ENCODE data around the gene MISFA. TPM values are rescaled to one million over a fixed set of nuclear protein-coding genes. Genes with fewer than 3 reads are reported as not detected.

Gene MISFA
- total RNA-seq (under 1 TPM in 1 of 5 donors, not detected in 4; 0.59 TPM), total RNA-seq (0.05 to 0.85 (median 0.40) reads per million in 29 experiments)
- total RNA-seq (2013) = 0.33 TPM

GRCh38 chr11:18599739-18600230 is at the start of gene MISFA:
Gene MISFA (plus strand): TSS chr11:18599789. CDS start chr11:18599929, 140 bp downstream.
- Mint-ChIP-seq H3K4me1 (no peaks in the 10 kb centered on the region), H3K9me3 (no peaks in the 10 kb centered on the region), H3K27me3 (no peaks in the 10 kb centered on the region), H3K27ac (no peak within 1 kb of the TSS), H3K4me3 (no peak within 1 kb of the TSS), H3K36me3 (no peaks in the 10 kb centered on the region)
- ATAC-seq (replicated peaks in 1 of 4) (no peak), DNase-seq (no peak)
- Histone ChIP-seq H3K27me3 (replicated peaks in 1 of 2; ENCODE audit: control insufficient read depth in 2 of 2, extremely low read depth in 1 of 2, insufficient read depth in 2 of 2, low read length in 1 of 2) (no peaks in the 10 kb centered on the region), H3K27ac (ENCODE audit: low read length) (no peak within 1 kb of the TSS), H3K9me3 (no peaks in the 10 kb centered on the region), H3K4me1 (ENCODE audit: control insufficient read depth in 1 of 2, extremely low read depth in 1 of 2, insufficient read depth in 2 of 2, low read length in 2 of 2) (no peaks in the 10 kb centered on the region), H3K36me3 (ENCODE audit: control insufficient read depth in 2 of 2, extremely low read depth in 1 of 2, insufficient read depth in 1 of 2, low read length in 1 of 2) (no peaks in the 10 kb centered on the region), H3K4me3 (ENCODE audit: control insufficient read depth in 1 of 2, extremely low read depth in 1 of 2, low read length in 1 of 2) (no peak within 1 kb of the TSS)
- 95% methylated on average over 4 of the region's 7 CpGs for WGBS (ENCODE audit: insufficient coverage)
- ChIA-PET CTCF (no interaction called here), POLR2A (no interaction called here)

- ATAC-seq (replicated peaks in 1 of 4) = no peak
- H3K4me3 ChIP-seq (ENCODE audit: control insufficient read depth in 1 of 2, extremely low read depth in 1 of 2, low read length in 1 of 2) = no peak overlapping the region
- H3K4me1 ChIP-seq (ENCODE audit: control insufficient read depth in 1 of 2, extremely low read depth in 1 of 2, insufficient read depth in 2 of 2, low read length in 2 of 2) = no peaks in the 10 kb centered on the region
- Mint-ChIP-seq H3K4me1 (no peaks in the 10 kb centered on the region), H3K9me3 (no peaks in the 10 kb centered on the region), H3K27ac (no peak overlapping the region), H3K4me3 (no peak overlapping the region), H3K27me3 (no peaks in the 10 kb centered on the region), H3K36me3 (peaks cover 6% of the 10 kb centered on the region)
- CTCF ChIA-PET = no interaction called here
- no peak overlapping the region for H3K27ac ChIP-seq (ENCODE audit: low read length)
- POLR2A ChIA-PET = no interaction called here
- no peak for DNase-seq
- WGBS (ENCODE audit: insufficient coverage) = 100% methylated on average over 1 of the region's 2 CpGs
- no peaks in the 10 kb centered on the region for H3K9me3 ChIP-seq
- peaks cover 0 to 7% of the 10 kb centered on the region in 2 donors for H3K36me3 ChIP-seq (ENCODE audit: control insufficient read depth in 2 of 2, extremely low read depth in 1 of 2, insufficient read depth in 1 of 2, low read length in 1 of 2)
- no peaks in the 10 kb centered on the region for H3K27me3 ChIP-seq (replicated peaks in 1 of 2; ENCODE audit: control insufficient read depth in 2 of 2, extremely low read depth in 1 of 2, insufficient read depth in 2 of 2, low read length in 1 of 2)
Measured at GRCh38 chr11:18563090-18563730, 36.4 kb upstream of the MISFA start.

GRCh38 chr11:18564149-18564548 is 35.4 kb upstream of the MISFA start:
- H3K27me3 ChIP-seq (replicated peaks in 1 of 2; ENCODE audit: control insufficient read depth in 2 of 2, extremely low read depth in 1 of 2, insufficient read depth in 2 of 2, low read length in 1 of 2) = no peaks in the 10 kb centered on the region
- H3K36me3 ChIP-seq (ENCODE audit: control insufficient read depth in 2 of 2, extremely low read depth in 1 of 2, insufficient read depth in 1 of 2, low read length in 1 of 2) = peaks cover 0 to 7% of the 10 kb centered on the region in 2 donors
- Mint-ChIP-seq H3K27ac (no peak overlapping the region), H3K36me3 (peaks cover 7% of the 10 kb centered on the region), H3K27me3 (no peaks in the 10 kb centered on the region), H3K9me3 (no peaks in the 10 kb centered on the region), H3K4me3 (no peak overlapping the region), H3K4me1 (no peaks in the 10 kb centered on the region)
- ATAC-seq (replicated peaks in 1 of 4) (no peak), DNase-seq (no peak)
- H3K4me3 ChIP-seq (ENCODE audit: control insufficient read depth in 1 of 2, extremely low read depth in 1 of 2, low read length in 1 of 2) = no peak overlapping the region
- H3K9me3 ChIP-seq = no peaks in the 10 kb centered on the region
- ChIA-PET CTCF (interaction anchor here in 1 of 2 donors (0.7 to 1.4 kb wide), 2 partner anchors 13 to 105 kb away, joined by 3 read pairs; no protein-coding TSS in a partner anchor), POLR2A (interaction anchor here in 1 of 2 donors (0.6 kb wide), 1 partner anchor 243 kb away, joined by 4 read pairs; the partner anchor contains the start of gene HPS5)
- no peak overlapping the region for H3K27ac ChIP-seq (ENCODE audit: low read length)
- no peaks in the 10 kb centered on the region for H3K4me1 ChIP-seq (ENCODE audit: control insufficient read depth in 1 of 2, extremely low read depth in 1 of 2, insufficient read depth in 2 of 2, low read length in 2 of 2)

GRCh38 chr11:18566406-18566805 is 33.2 kb upstream of the MISFA start:
- Mint-ChIP-seq H3K36me3 (peaks cover 16% of the 10 kb centered on the region), H3K4me1 (no peaks in the 10 kb centered on the region), H3K9me3 (no peaks in the 10 kb centered on the region), H3K27ac (no peak overlapping the region), H3K4me3 (no peak overlapping the region), H3K27me3 (no peaks in the 10 kb centered on the region)
- POLR2A ChIA-PET = no interaction called here
- no peaks in the 10 kb centered on the region for H3K27me3 ChIP-seq (replicated peaks in 1 of 2; ENCODE audit: control insufficient read depth in 2 of 2, extremely low read depth in 1 of 2, insufficient read depth in 2 of 2, low read length in 1 of 2)
- no peak overlapping the region for H3K27ac ChIP-seq (ENCODE audit: low read length)
- ATAC-seq (replicated peaks in 1 of 4) (no peak), DNase-seq (no peak)
- H3K4me3 ChIP-seq (ENCODE audit: control insufficient read depth in 1 of 2, extremely low read depth in 1 of 2, low read length in 1 of 2) = no peak overlapping the region
- no peaks in the 10 kb centered on the region for H3K9me3 ChIP-seq
- peaks cover 0 to 7% of the 10 kb centered on the region in 2 donors for H3K36me3 ChIP-seq (ENCODE audit: control insufficient read depth in 2 of 2, extremely low read depth in 1 of 2, insufficient read depth in 1 of 2, low read length in 1 of 2)
- CTCF ChIA-PET = interaction anchor here in 1 of 2 donors (0.7 kb wide), 1 partner anchor 557 kb away, joined by 8 read pairs; no protein-coding TSS in a partner anchor
- H3K4me1 ChIP-seq (ENCODE audit: control insufficient read depth in 1 of 2, extremely low read depth in 1 of 2, insufficient read depth in 2 of 2, low read length in 2 of 2) = no peaks in the 10 kb centered on the region

- Mint-ChIP-seq H3K4me3 (no peak overlapping the region), H3K27ac (peak overlapping the region in 1 of 2 donors; percentile 36), H3K36me3 (peaks cover 18% of the 10 kb centered on the region), H3K9me3 (no peaks in the 10 kb centered on the region), H3K4me1 (no peaks in the 10 kb centered on the region), H3K27me3 (no peaks in the 10 kb centered on the region)
- DNase-seq (no peak), ATAC-seq (replicated peaks in 1 of 4) (no peak)
- ChIA-PET CTCF (no interaction called here), POLR2A (interaction anchor here in 1 of 2 donors (0.7 kb wide), 1 partner anchor 394 kb away, joined by 3 read pairs; no protein-coding TSS in a partner anchor)
- Histone ChIP-seq H3K9me3 (no peaks in the 10 kb centered on the region), H3K4me3 (ENCODE audit: control insufficient read depth in 1 of 2, extremely low read depth in 1 of 2, low read length in 1 of 2) (no peak overlapping the region), H3K4me1 (ENCODE audit: control insufficient read depth in 1 of 2, extremely low read depth in 1 of 2, insufficient read depth in 2 of 2, low read length in 2 of 2) (no peaks in the 10 kb centered on the region), H3K27me3 (replicated peaks in 1 of 2; ENCODE audit: control insufficient read depth in 2 of 2, extremely low read depth in 1 of 2, insufficient read depth in 2 of 2, low read length in 1 of 2) (no peaks in the 10 kb centered on the region), H3K27ac (ENCODE audit: low read length) (no peak overlapping the region), H3K36me3 (ENCODE audit: control insufficient read depth in 2 of 2, extremely low read depth in 1 of 2, insufficient read depth in 1 of 2, low read length in 1 of 2) (peaks cover 0 to 7% of the 10 kb centered on the region in 2 donors)
- no CpG with 5 or more reads among the region's 3 CpGs for WGBS (ENCODE audit: insufficient coverage)
Measured at GRCh38 chr11:18567081-18567480, 32.5 kb upstream of the MISFA start.

- DNase-seq (no peak), ATAC-seq (replicated peaks in 1 of 4) (no peak)
- no peaks in the 10 kb centered on the region for H3K27me3 ChIP-seq (replicated peaks in 1 of 2; ENCODE audit: control insufficient read depth in 2 of 2, extremely low read depth in 1 of 2, insufficient read depth in 2 of 2, low read length in 1 of 2)
- H3K4me1 ChIP-seq (ENCODE audit: control insufficient read depth in 1 of 2, extremely low read depth in 1 of 2, insufficient read depth in 2 of 2, low read length in 2 of 2) = no peaks in the 10 kb centered on the region
- Mint-ChIP-seq H3K4me3 (no peak overlapping the region), H3K27me3 (no peaks in the 10 kb centered on the region), H3K27ac (no peak overlapping the region), H3K4me1 (peaks cover 8 to 18% (median 10%) of the 10 kb centered on the region in 3 donors), H3K36me3 (peaks cover 43% of the 10 kb centered on the region), H3K9me3 (no peaks in the 10 kb centered on the region)
- no peaks in the 10 kb centered on the region for H3K9me3 ChIP-seq
- CTCF ChIA-PET = no interaction called here
- no peak overlapping the region for H3K4me3 ChIP-seq (ENCODE audit: control insufficient read depth in 1 of 2, extremely low read depth in 1 of 2, low read length in 1 of 2)
- no CpG with 5 or more reads among the region's 1 CpG for WGBS (ENCODE audit: insufficient coverage)
- H3K27ac ChIP-seq (ENCODE audit: low read length) = no peak overlapping the region
- H3K36me3 ChIP-seq (ENCODE audit: control insufficient read depth in 2 of 2, extremely low read depth in 1 of 2, insufficient read depth in 1 of 2, low read length in 1 of 2) = no peaks in the 10 kb centered on the region
- POLR2A ChIA-PET = no interaction called here
Measured at GRCh38 chr11:18575361-18575760, 24.2 kb upstream of the MISFA start.
